Measurements from ENCODE around the gene DUT.

- TF ChIP-seq CTCF (IDR thresholded peaks at IDR 0.05) (no peak), POLR2A (IDR thresholded peaks at IDR 0.05) (no peak)
Observed at GRCh38 chr15:48361685-48362084, 30.5 kb downstream of the DUT start.
